HG02852 (cell line): ENCODE measurements around the gene ADGRB2.

ENCODE experiments used
- ATAC-seq: cut with Tn5 transposase; IDR thresholded peaks from one replicate; pipeline ENCODE4 v1.9.1; 2021; ENCODE audit warnings: mild to moderate bottlenecking, moderate library complexity; ENCODE audit not compliant: unreplicated experiment

The ADGRB2 gene

DNA sequence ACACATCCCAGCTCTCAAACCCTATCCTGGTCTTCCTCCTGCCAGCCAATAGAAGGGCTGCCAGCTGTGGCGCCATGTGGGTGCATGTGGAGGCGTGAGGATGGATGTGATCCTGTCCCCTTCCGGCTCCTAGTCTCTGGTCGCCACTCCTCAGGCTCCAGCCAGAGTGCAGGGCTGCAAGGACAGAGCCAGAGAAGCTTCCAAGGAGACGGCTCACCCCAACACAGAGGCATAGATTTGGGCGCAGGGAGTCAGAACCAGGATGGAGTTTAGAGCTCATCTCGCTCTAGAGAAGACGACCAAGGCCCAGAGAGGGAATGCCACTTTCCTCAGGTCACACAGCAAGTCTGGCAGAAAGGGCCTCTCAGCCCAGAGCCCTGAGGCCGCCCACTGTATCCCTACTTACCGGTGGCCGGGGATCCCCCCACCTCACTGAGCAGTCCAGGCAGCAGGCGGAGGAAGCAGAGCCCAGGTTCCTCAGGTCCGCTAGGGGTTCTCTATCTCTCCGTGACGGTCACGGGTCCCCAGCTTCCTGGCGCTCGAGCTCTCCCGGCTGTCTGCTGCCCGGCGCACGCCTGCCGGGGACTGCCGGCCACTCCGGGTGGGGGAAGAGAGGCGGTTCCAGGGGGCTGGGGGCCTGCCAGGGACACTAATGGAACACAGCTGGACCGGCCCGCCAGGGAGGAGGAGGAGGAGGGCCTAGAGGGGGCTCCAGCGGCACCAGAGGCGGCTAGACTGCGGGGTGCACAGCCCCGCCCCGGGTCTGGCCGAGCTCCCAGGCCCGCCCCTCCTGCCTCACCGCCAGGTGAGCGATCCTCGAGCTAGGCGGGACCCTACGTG is 60.5 kb downstream of the ADGRB2 start, which contains the start of gene COL16A1:
Gene COL16A1, minus strand, starts transcription at position 587 of the 840 bp plus-strand sequence. CDS start 1,824 bp downstream, outside the sequence.
- no peak for ATAC-seq

DNA sequence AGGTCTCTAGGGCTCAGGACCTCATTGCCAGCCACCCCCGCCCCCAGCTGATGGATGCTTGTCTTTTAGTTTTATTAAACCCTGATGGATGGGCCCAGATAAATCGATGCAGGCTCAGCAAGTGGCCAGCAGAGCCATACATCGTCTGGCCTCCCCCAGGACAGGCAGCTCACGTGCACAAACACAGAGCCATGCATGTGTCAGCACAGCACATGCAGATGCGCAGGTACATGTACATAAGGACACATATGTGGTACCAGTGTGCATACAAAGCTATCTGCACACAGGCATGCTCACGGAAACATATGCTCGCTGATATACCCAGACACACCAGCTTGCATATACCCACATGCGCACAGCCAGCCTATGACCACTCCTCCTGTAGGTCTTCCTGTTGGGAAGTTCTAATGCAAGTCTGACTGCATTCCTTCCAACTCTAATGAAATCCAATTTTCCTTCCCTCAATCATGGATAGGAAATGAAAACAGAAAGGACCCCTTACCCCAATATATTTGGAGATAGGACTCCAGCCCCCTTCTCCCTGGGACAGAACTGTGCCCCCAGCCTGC is 61.2 kb downstream of the ADGRB2 start:
- ATAC-seq, result no peak

DNA sequence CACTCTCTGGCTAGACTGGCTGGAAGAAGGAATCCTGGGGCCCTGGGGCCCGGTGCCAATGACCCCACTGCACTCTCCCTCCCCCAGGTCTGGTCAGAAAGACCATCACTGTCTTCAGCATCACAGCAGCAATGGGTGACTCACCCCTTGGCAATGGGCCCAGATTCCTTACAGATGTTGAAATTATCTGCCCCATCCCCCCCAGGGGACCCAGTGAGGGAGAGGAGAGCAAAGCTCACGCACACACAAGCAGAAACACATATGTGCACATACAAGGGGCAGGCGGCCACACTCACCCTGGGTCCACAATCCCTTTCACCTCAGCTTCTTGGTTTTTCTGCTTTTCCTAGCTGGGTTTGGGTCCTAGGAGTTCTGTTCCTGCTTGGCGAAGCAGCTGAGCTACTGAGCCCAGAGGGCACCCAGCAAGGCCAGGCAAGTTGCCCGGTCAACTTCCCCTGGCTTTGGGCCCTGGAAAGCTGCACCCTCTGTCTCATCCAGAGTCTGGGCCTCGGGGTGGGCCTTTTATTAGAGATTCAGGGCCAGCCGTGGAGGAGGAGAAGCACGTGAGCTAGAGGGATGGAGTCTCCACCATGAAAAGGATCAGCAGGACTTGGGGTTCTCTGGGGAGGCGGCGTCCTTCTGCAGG is 62.9 kb downstream of the ADGRB2 start:
- no peak for ATAC-seq

GRCh38 chr1:31700468-31701090 is 63.6 kb downstream of the ADGRB2 start:
- no peak for ATAC-seq

GRCh38 chr1:31699341-31699891 is 64.7 kb downstream of the ADGRB2 start:
- no peak for ATAC-seq

- no peak for ATAC-seq
These were observed 66.7 kb downstream of the ADGRB2 start for GRCh38 chr1:31697369-31697984.

DNA sequence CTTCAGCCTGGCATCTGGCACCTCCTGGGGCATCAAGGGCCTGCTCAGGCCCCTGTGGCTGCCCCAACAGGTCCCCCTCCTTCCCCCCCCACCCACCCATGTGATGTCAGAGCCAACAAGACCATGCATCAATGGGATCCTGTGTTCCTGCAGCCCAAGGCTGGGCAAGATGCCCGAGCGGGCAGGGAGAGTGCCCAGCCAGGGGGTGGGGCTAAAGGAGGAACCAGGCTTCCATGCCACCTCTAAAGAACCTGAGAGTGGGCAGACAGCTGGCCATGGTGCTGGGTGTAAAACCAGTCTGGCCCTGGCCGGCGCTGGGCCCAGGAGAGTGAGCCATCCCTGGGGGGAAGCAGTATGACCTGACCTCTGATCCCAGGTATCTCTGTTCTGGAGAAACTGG is 67.9 kb downstream of the ADGRB2 start:
- ATAC-seq, result no peak

GRCh38 chr1:31695327-31695726 is 68.8 kb downstream of the ADGRB2 start:
- ATAC-seq, result no peak

GRCh38 chr1:31694964-31695313 is 69.2 kb downstream of the ADGRB2 start:
- no peak for ATAC-seq

GRCh38 chr1:31694069-31694963 is 69.8 kb downstream of the ADGRB2 start:
- ATAC-seq, result no peak

DNA sequence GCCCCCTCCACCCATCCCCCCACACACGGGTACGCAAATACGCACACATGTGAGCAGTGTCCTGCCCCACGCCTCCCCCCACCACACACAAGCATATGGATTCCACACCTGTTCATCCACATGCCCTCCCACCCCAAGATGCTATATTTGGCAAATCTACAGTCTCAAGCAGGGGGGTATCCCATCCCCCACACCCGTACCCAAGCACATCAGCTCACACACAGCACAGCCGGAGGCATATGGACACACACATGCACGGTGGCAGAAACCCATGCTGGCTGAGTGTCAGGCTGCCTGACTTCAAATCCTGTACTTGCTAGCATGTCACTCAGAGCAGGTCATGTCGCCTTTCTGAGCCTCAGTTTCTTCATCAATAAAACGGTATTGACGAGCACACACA is 70.9 kb downstream of the ADGRB2 start:
- no peak for ATAC-seq

DNA sequence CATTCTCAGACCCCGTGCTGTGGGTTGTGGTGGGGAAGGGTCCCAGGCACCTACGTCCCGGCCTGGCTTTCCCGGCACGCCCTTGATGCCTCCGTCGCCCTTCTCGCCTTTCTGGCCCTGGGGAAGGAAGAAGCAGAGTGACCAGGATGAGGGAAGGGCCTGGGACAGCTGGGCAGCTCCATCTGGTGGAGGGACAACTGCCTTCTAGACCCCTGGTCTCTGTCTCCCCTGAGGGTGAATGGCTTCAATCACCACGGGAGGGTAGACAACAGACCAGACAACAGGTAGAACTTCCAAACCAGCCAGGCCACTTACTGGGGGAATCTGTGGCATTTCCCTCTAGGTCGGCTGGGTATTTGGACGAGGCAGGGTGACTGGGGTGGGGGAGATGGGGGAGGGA is 72.2 kb downstream of the ADGRB2 start:
- no peak for ATAC-seq

GRCh38 chr1:31691446-31691845 is 72.7 kb downstream of the ADGRB2 start:
- no peak for ATAC-seq

DNA sequence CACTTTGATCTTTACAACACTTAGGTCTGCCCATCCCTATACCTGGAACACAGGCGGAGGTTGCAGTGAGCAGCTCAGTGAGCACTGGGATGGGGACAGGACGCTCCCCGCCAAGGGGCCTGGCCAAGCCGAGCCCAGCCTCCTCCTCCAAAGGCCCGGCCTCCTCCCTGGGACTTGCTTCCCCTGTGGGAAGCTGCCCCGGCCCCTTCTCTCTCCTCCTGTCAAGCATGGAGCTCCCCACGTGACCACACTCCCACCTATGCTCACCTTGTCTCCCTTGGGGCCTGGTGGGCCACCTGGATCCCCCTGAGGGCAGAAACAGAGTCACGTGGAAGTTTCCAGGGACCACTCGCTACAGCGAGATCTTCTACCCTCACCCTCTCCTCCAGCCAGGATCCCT is 73.2 kb downstream of the ADGRB2 start:
- ATAC-seq, result no peak

DNA sequence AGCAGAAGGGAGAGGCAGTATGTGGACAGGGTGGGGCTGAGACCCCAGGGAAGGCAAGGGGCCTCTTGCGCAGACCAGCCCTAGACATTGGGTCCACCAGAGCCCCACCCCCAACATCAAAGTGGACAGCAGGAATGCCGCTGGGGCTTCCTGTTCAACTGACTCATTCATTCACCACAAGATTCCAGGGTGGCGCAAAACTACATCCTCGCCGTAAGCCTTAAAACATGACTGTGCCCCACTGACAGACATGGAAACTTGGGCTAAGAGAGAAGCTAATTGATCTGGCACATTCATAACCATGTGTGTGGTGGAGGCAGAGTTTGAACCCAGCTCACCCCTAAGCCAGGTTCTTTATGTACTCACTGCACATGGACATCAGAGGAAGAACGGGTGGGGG is 74.3 kb downstream of the ADGRB2 start:
- ATAC-seq, result no peak

DNA sequence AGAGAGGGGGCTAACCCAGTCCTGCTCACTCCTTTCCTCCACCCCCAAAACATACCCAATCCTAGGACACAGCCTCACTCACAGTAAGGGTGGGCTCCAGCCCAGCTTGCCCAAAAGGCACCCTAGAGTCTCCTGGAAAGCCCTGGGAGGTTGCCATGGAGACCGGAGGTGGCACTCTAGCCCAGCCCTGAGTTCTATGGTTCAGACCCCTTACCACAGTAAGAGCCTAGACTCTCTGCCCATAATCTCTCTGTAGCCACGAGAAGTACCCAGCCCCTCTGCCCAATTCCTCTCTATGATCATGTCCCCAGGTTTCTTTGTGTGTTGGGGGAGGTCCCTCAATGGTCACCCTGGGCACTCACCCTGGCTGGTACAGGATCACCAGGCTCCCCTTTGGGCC is 74.8 kb downstream of the ADGRB2 start:
- no peak for ATAC-seq

GRCh38 chr1:31688233-31688918 is 75.8 kb downstream of the ADGRB2 start:
- no peak for ATAC-seq

GRCh38 chr1:31687601-31688000 is 76.5 kb downstream of the ADGRB2 start:
- ATAC-seq, result no peak

DNA sequence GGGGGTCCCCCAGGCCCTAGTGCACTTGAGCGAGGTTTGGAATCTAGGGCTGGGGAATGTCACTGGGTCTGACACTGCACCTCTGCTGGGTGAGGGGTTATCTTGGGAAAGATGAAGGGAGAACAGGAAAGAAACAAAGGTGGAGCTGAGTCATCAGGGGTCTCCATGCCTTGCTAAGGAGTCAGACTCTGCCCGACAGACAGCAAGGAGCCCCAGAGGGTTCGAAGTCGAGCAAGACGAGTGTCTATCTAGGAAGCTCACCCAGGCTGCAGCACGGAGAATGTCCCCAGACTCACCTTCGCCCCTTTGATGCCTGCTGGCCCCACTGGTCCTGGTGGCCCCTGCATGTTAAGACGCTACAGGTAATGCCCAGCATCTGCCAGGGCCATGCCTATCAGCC is 78.3 kb downstream of the ADGRB2 start:
- ATAC-seq, result no peak
